ENCODE measurements around the gene SEC14L3. TPM values are rescaled to one million over a fixed set of nuclear protein-coding genes. Genes with fewer than 3 reads are reported as not detected.
A peak's percentile ranks its signal among the peaks of the same experiment; 100 is the strongest.

The SEC14L3 gene
- total and polyA plus RNA-seq, 2 donors (not counting 3 experiments of a cell fraction or from before 2014, with no cell fraction given) = not detected

GRCh38 chr22:30436196-30436595 lies 35.6 kb downstream of the SEC14L3 start:
- Histone ChIP-seq H3K9ac (replicated peaks; ENCODE audit: extremely low read depth, insufficient read depth, low read length) (no peak overlapping the region), H3K27me3 (ENCODE audit: control insufficient read depth in 2 of 2, insufficient read depth in 2 of 2, low read length in 2 of 2) (no peaks in the 10 kb centered on the region), H3K36me3 (ENCODE audit: control insufficient read depth in 2 of 2, extremely low read depth in 1 of 2, insufficient read depth in 2 of 2, low read length in 2 of 2) (no peaks in the 10 kb centered on the region), H3K4me2 (ENCODE audit: insufficient read depth, low read length) (no peak overlapping the region), H3K79me2 (ENCODE audit: control insufficient read depth, insufficient read depth, low read length) (no peaks in the 10 kb centered on the region), H3K27ac (ENCODE audit: insufficient read depth, low read depth, low read length) (peak overlapping the region; percentile 57), H4K20me1 (replicated peaks; ENCODE audit: control insufficient read depth, extremely low read depth, insufficient read depth, low read length) (no peaks in the 10 kb centered on the region), H3K4me3 (replicated peaks in 1 of 3; ENCODE audit: insufficient read depth in 1 of 3, low read depth in 1 of 3, low read length in 3 of 3) (no peak overlapping the region), H3K9me1 (replicated peaks; ENCODE audit: control insufficient read depth, extremely low read depth, insufficient read depth, low read length) (no peaks in the 10 kb centered on the region), H2AFZ (ENCODE audit: low read depth, low read length) (no peak overlapping the region), H3K9me3 (replicated peaks; ENCODE audit: control insufficient read depth, insufficient read depth, low read length) (no peaks in the 10 kb centered on the region), H3K4me1 (ENCODE audit: control insufficient read depth, extremely low read depth, insufficient read depth, low read length) (peaks cover 10% of the 10 kb centered on the region)
- DNase-seq (ENCODE audit: low read depth, low spot score) (no peak), FAIRE-seq (no peak)
- TF ChIP-seq EZH2 (IDR thresholded peaks at IDR 0.05; ENCODE audit: borderline replicate concordance, low read depth, low read length, severe bottlenecking) = no peak
- TF ChIP-seq MAX (IDR thresholded peaks at IDR 0.05; ENCODE audit: insufficient read depth, insufficient read length) = no peak
- no peak for TF ChIP-seq POLR2AphosphoS5 (IDR thresholded peaks at IDR 0.05; ENCODE audit: insufficient read depth, low read depth, low read length)
- no peak for TF ChIP-seq GATA2 (IDR thresholded peaks at IDR 0.05; ENCODE audit: insufficient read depth, insufficient read length, low read depth, low read length)
- no peak for TF ChIP-seq POLR2A (IDR thresholded peaks at IDR 0.05; ENCODE audit: low read depth, low read length)
- TF ChIP-seq, protein P1, sequence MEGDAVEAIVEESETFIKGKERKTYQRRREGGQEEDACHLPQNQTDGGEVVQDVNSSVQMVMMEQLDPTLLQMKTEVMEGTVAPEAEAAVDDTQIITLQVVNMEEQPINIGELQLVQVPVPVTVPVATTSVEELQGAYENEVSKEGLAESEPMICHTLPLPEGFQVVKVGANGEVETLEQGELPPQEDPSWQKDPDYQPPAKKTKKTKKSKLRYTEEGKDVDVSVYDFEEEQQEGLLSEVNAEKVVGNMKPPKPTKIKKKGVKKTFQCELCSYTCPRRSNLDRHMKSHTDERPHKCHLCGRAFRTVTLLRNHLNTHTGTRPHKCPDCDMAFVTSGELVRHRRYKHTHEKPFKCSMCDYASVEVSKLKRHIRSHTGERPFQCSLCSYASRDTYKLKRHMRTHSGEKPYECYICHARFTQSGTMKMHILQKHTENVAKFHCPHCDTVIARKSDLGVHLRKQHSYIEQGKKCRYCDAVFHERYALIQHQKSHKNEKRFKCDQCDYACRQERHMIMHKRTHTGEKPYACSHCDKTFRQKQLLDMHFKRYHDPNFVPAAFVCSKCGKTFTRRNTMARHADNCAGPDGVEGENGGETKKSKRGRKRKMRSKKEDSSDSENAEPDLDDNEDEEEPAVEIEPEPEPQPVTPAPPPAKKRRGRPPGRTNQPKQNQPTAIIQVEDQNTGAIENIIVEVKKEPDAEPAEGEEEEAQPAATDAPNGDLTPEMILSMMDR (IDR thresholded peaks at IDR 0.05; ENCODE audit: extremely low read depth in 1 of 2, insufficient read depth in 1 of 2, low read depth in 1 of 2, low read length in 2 of 2) = no peak
- TF ChIP-seq FOS (IDR thresholded peaks at IDR 0.05; ENCODE audit: borderline replicate concordance, insufficient read depth, low read length) = no peak
- no peak for TF ChIP-seq JUN (IDR thresholded peaks at IDR 0.05; ENCODE audit: borderline replicate concordance, insufficient read depth, insufficient read length, low read depth)
- TF ChIP-seq MYC (IDR thresholded peaks at IDR 0.05; ENCODE audit: low read depth, low read length) = no peak
- TSS peak; percentile 90 for BruUV-seq (replicated peaks)
- CTCF ChIA-PET = interaction anchor here (3.9 kb wide), 1 partner anchor 10 kb away, joined by 24 read pairs; the partner anchor contains the start of gene MTFP1
- POLR2A ChIA-PET = no interaction called here
- dilution Hi-C loops (cut with MboI; ENCODE audit: extremely low pct_ligation_motif_present, low sequenced_read_pairs) (no loop called here), intact Hi-C loops (cut with micrococcal nuclease) (no loop called here)
